Occipital lobe (tissue), 2 donors: Measurements from ENCODE around the gene UNC45A. TPM values are rescaled to one million over a fixed set of nuclear protein-coding genes. Genes with fewer than 3 reads are reported as not detected.
"Not testable (repeated sequence)": the region's sequence is repeated elsewhere in the genome, so short reads cannot be mapped to it uniquely, and the experiment has no call there.

Experiments
- DNase-seq: peaks from one replicate; lab custom pipeline; 2025; lab: John Stamatoyannopoulos, UW
- total RNA-seq: library from RNA; depleted of rRNA; stranded (reverse); fragments of >200 nt; gene quantifications from one replicate; pipeline ENCODE4 v1.2.3, GENCODE V29; 2014

The UNC45A gene
- total RNA-seq, 1 donor from 2014 or later = 35.7 TPM

DNA sequence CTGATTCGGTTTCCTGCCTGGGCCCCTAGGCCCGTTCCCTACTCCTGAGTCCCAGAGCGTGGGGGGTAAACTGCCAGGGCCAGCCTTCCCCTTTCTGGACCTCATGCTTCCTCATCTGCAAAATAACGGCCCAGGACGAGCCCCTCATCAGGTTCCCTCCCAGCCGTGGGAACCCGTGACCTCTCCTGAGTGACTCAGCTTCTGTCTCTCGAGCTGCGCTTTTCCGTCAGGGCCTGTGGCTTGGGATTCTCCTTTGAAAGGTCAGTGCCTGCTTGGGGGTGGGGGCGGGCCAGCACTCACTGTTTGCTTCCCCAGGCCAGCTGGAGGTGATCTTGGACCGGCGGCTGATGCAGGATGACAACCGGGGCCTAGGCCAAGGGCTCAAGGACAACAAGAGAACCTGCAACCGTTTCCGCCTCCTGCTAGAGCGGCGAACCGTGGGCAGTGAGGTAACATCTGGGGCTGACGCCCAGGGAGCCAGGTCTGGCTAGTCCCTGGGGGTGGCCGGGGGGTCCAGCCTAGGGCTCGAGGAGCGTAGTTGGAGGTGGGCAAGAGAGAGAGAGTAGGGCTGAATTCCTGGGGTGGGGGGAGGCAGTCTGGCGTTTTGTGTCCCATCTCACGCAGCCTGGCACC is 19.2 kb upstream of the UNC45A start:
- no peak for DNase-seq

DNA sequence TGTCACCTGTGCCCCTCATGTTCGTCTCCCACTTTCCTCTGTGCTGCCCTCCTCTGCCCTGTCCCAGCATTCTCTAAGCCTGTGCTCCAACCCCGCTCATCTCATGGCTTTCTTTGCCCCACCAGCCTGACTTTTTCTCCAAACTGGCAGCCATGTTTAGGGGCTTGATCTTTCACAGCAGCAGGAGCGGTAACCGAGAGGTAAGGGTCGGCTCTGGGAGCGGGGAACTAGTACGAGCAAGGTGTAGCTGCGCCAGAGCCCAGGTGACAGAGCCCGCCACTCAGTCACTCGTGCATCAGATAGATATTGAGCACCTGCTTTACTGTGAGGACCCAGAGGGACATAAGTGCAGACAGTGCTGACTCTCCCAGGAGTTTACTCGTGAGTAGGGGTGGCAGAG is 18.6 kb upstream of the UNC45A start:
- no peak for DNase-seq

DNA sequence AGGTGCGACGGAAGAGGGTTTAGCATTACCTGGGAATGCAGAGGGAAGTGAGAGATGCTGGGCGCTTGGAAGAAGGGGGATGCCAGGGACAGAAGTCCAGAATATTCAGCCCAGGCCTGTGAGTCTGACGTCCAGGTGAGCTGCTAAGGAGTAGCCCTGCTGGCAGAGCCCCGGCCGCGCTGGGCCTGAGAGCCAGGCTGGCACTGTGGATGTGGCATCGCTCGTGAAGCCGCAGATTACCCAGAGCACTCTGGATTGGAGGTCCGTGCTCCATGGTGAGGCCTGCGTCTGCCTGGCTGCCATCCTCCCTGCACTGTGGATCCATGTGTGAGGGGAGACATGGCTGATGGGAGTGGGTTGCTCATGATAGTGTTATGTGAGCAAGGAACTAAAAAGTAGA is 17.5 kb upstream of the UNC45A start:
- no peak for DNase-seq

DNA sequence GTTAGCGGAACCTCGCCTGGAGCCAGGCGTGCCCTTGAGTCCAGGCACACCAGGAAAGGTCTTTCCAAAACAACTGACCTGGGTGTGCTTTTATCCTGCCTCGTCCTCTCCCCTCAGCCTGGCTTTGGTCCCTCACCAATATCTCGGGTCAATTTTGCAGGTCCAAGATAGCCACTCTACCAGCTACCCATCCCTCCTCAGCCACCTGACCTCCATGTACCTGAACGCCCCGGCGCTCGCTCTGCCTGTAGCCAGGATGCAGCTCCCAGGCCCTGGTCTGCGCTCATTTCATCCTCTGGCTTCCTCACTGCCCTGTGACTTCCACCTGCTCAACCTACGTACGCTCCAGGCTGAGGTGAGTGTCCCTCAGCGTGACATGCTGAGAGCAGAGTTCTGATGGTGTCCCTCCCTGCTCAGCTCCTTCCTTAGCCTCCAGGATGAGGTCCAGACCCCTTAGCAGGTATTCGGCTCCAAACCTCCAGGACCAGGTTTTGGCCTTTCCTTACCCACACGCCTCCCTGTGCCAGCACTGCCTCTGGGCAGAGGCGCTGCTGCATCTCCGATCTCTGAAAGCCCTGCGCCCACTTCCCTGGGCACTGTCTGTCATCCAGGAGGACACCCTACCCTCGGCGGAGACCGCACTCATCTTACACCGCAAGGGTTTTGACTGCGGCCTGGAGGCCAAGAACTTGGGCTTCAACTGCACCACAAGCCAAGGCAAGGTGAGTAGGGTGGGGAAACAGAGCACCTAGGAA is 16.9 kb upstream of the UNC45A start:
- DNase-seq = no peak

DNA sequence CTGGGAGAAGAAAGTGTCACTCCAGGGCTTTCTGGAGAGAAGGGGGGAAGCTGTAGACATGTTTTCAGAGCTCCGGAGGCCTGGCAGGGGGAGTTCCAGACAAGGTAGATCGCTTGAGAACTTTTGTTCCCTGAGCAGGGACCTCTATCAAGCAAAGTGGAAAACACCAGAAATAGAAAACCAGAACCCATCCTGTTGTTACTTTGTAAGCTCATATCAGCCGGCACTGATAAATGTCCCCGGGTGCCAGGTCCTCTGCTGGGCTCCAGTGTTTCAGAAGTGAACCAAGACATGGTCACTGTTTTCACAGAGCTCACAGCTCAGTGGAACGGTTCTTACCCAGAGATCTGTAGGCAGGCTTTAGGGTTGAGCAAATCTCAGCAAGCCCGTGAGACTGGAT is 16.2 kb upstream of the UNC45A start:
- no peak for DNase-seq

DNA sequence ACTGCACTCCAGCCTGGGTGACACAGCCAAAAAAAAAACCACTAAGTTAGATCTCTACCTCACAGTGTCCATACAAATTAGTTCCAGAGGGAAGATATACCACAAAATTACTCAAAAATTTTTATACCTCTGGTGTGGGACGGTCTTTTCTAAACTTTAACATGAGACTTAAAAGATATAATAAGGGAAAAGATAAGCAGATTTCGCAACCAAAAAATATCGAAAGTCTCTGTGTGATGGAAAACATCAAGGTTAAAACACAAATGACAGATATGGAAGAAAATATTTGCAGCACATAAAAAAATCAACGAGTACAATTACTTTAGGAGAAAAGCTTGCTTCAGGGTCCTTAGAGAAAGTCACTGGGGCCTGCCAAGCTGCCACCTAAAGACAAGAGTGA is 13.2 kb upstream of the UNC45A start:
- DNase-seq = no peak

DNA sequence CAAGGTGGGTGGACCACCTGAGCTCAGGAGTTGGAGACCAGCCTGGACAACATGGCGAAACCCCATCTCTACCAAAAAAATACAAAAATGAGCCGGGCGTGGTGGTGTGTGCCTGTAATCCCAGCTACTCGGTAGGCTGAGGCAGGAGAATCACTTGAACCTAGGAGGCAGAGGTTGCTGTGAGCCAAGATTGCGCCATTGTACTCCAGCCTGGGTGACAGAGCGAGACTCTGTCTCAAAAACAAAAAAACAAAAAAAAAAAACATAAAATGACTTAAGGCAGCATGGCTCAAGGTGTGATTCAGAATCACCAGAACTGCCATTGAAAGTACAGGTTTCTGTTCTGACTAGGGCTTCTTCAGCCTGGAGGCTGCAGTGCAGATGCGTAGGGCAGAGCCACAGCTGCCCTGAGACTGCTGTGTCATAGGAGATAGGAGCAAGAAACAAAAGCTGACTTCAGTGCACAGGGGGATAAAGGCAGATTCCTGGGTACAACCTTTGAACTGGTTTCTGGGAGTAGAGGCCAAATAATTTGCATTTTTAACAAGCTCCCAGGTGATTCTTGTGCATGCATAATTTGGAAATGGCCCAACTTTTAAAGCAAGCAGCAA is 12.3 kb upstream of the UNC45A start:
- not testable (repeated sequence) for DNase-seq

DNA sequence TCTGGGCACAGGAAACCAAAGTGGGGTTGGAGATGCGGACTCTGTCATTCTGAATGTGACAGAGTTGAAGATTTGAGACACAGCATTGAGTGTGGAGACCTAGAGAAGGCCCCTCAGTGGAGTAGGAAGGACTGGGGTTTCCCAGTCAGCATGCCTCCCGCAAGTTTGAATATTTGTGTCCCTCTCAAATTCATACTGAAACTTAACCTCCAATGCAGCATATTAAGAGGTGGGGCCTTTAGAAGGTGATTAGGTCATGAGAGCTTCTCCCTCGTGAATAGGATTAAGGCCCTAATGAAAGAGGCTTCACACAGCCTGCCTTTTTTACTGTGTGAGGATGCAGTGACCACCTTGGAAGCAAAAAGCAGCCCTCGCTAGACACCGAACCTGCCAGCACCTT is 10.7 kb upstream of the UNC45A start:
- no peak for DNase-seq

DNA sequence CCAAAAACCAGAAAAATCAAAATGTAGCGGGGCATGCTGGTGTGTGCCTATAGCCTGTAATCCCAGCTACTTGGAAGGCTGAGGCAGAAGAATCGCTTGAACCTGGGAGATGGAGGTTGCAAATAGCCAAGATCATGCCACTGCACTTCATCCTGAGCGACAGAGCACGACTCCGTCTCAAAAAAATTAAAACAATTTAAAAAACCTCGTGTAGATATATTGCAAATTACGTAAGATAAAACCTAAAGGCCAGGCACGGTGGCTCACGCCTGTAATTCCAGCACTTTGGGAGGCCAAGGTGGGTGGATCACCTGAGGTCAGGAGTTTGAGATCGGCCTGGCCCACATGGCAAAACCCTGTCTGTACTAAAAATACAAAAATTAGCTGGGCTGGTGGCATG is 8.3 kb upstream of the UNC45A start:
- not testable (repeated sequence) for DNase-seq

DNA sequence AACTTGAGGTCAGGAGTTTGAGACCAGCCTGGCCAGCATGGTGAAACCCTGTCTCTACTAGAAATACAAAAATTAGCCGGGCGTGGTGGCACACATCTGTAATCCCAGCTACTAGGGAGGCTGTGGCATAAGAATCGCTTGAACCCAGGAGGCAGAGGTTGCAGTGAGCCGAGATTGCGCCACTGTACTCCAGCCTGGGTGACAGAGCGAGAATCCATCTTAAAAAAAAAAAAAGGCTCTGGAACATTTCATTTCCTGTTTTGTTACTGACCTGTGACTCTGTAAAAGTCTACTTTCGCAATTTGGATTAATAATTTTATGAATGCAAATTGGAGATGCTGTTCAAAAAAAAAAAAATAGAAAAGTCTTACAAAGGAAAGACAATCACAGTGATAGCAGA is 7.0 kb upstream of the UNC45A start:
- DNase-seq = not testable (repeated sequence)

DNA sequence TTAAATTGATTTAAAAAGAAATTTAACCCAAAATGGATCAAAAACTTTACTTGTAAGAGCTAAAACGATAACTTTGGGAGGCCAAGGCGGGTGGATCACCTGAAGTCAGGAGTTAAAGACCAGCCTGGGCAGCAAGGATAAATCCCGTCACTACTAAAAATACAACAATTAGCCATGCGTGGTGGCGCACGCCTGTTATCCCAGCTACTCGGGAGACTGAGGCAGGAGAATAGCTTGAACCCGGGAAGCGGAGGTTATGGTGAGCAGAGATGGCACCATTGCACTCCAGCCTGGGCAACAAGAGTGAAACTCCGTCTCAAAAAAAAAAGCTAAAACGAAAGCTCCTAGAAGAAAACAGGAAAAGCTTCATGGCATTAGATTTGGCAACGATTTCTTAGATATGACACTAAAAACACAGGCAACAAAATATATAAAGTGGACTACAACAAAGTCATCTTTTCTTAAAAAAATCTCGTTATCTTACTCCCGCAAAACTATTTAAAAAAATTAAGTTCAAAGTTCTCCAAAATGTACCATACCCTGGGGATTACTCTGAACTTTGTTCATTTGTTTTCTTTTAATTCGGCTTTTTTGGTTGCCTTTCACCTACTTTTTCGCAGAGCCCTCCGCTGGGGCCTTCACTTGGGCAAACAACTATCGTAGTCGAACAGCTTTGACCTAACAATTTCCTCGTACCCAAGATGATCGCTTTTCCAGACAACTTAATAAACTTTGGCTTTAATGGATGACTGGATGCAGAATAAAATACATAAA is 5.7 kb upstream of the UNC45A start:
- no peak for DNase-seq

DNA sequence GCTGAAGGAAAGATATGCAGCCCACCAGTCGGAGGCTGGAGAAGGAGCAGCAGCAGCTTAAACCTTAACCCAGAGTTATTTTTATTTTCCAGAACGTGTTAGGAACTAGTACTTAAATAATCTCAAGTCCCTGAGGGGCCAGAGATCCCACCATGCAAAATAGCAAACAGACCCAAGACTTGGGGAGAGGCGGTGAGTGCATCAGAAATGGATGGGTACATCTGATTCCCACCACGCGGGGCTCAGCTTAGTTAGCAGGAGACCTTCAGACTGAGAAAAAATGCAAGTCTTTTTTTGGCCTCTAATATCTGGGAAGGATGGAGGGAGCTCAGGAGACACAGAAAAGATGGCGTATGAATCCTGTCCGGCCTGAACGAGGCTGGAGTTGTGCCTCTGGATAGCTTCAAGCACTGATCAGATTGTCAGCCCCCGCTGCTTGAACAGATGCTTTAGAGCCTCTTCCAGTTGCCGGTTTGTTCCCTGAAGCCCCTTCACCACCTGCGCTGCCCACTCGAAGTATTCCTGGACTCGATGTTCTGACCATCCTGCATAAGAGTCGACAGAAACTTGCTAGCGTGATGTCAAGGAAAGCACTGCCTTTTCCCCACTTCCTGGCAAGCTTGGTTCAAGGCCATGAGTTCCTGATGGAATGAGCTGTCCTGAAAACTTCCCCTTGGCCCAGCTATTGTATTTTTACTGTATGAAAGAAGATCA is 4.1 kb upstream of the UNC45A start:
- DNase-seq = no peak

DNA sequence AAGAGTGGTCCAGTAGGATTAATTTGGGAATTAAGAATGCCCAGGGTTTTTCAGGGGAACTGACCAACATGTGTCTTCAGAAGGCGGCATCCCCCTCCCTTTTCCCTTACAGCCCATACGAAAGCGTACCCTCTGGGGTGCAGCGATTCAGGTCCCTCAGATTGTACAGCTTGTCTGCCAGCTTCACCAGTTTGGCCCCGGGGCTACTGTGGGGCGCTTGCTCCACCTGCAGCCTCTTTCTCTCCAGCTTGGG is 3.6 kb upstream of the UNC45A start:
- DNase-seq = no peak

DNA sequence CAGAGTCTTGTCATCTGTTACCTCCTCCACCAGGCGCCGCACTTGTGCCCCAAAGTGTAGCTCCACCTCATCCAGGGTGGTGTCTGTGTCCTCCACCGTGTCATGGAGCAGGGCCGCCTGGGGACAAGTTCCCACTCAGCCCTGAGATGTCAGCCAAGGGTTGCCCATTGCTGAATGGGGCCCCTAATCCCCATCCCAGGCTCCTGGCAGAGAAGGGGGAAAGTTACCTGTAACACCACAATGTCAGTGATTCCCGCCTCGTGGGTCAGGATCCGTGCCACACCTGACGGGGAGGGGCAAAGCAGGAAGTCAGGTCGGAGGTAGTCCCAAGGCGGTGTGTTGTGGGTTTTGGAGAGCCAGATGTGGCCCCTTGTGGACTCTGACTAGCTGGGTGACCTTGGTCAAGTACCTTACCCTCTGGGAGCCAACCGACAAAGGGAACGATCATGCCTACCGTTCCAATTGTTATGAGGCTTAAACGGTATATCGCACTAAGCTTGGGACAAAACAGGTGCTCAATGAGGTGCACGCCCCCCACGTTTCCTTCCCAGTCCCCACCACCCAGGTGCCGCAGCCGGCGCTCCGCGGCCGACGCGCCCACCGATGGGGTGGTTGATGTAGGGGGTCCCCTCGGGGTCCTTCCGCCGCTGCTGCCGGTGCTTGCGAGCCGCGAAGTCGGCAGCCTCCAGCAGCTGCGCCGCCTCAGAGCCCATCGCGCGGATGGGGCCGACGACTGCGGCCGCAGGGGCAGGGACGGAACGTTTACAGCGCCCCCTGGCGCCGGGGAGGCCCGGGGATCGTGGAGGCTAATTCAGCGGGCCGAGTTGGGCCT is 3.0 kb upstream of the UNC45A start, which contains the start of gene HDDC3:
TSS of gene HDDC3 (minus strand) at position 722 of the 832 bp plus-strand sequence. CDS start at position 713, 9 bp downstream.
- DNase-seq = peak; percentile 74

DNA sequence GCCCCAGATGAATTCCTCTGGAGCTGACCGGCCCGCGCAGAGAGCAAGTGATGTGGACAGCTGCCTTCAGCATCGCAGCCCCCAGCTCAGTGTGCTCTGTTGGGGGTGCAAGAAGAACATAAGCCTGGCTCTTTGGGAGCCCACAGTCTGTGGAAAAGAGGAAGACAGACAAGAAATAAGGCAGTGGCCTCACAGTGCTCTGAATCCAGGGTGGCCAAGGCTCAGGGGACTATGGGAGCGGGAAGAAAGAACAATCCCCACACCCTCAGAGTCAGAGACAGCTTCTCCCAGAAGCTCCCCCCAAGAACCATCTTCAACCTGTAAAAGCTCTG is 2.5 kb upstream of the UNC45A start:
- no peak for DNase-seq

DNA sequence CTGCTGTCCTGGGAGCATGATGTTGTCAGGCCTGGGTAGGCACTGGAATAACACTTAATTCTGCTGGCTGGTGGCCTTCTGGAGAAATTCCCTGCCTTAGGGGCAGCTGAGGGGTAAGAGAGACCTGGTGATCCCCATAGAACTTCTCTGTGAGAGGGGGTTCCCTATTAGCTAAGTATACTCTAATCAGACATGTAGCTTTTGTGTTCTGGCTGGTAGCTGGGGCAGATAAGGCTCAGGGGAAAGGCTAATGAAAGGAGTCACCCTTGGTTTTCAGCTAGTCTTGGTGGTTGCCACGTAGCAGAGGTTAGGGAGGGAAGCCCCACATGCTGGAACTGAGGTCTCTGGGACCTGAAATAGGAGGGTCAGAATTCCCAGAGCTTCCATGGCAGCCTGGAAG is 1.8 kb upstream of the UNC45A start:
- DNase-seq = no peak

DNA sequence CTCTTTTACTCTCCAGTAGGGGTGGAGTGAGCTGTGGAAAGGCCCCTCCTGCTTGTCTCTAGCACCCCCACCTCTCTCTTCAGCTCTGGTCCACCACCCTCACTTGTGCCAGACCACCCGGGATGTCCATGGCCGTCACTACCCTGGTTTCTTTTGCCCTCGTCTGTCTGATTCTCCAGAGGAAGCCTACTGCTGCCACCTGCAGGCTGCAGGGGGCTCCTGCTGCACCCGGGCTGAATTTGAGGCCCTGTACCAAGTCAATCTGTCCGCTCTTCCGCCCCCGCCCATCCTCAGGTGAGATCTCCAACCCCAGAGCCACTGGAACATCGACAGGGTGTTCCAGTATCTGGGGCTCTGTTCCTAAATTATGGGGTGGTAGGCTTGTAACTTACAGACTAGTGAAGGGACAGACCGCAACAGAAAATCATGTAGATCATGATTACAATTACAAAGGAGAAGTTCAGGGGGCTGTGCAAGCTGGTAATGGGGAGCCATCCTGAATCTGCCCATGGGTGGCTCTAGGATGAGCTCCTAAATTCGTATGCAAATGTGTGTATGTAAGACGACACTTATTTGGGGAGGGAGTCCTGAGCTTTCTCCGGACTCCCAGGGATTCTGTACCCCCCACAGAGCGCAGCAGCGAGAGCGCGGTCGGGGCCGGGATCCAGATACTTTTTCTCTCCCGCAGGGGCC is 683 bp upstream of the UNC45A start:
- DNase-seq = peak; percentile 73

DNA sequence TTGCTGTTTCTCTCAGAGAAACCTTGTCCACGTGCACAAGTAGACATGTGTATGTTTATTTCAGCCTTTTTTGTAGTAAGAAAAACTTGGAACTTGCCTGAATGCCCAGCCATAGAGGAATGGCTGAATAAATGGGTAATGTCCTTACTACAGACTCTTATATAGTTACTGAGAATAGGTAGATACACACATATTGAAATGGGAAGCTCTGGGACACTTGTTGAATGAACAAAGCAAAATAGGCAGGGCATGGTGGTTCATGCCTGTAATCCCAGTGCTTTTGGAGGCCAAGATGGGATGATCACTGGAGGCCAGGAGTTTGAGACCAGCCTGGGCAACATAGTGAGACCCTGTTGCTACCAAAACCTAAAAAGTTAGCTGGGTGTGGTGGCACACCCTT is 1.7 kb downstream of the UNC45A start:
- no peak for DNase-seq

DNA sequence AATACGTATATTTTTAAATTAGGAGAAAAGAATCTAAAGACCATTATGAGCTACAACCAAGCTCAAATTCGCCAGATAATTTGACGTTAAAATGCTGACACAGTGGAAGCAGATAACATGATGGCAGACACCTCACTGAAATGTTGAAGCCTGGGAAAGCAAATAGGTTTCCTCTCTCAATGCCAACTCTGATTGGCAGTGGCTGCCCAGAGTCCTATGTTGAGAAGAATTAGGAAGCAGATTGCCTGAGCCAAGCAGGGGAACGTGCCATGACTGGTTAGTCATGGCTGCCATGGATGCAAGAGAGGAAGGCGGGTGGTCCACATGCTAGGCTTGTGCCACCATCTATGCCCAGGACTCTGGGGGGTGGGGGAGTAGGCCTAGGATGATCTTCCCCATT is 3.2 kb downstream of the UNC45A start:
- no peak for DNase-seq

DNA sequence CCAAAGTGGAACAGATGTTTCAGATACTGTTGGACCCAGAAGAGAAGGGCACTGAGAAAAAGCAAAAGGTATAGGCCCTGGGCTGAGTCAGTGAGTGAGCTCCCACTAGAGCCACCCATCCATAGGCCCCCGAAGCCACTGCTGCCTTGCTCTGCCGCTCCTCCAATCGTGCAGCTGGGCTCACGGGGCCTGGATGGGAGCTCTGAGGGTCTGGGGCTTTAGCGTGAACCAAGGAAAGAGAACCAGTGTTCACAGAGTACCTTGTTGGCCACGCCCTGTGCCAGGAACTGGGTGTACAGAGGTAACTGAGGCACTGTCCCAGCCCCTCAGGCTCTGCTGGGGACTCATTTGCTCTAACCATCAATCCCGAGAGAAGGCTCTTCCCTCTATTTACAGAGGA is 4.7 kb downstream of the UNC45A start:
- DNase-seq = no peak
